GM13976 (cell line): ENCODE results near the gene C3orf80.
"Not testable (repeated sequence)": the region's sequence is repeated elsewhere in the genome, so short reads cannot be mapped to it uniquely, and the experiment has no call there.

Experiments
- DNase-seq: peaks from one replicate; pipeline ENCODE4 v3.0.0; 2012; ENCODE audit warnings: low spot score
- in situ Hi-C: fragments of 300-500 bp; cut with MboI; formaldehyde crosslinking; loops from one replicate; pipeline ENCODE4 v1.12.0; 2022; ENCODE audit warnings: low sequenced_read_pairs, mixed read lengths, inconsistent platforms; ENCODE audit not compliant: unreplicated experiment
- TF ChIP-seq, protein P1 (sequence below): IDR thresholded peaks from 2 replicates; pipeline ENCODE4 v1.5.1; 2012; ENCODE audit warnings: borderline replicate concordance, mild to moderate bottlenecking; ENCODE audit not compliant: insufficient read depth; ENCODE audit errors: extremely low read depth, missing control alignments, control extremely low read depth

C3orf80 gene

DNA sequence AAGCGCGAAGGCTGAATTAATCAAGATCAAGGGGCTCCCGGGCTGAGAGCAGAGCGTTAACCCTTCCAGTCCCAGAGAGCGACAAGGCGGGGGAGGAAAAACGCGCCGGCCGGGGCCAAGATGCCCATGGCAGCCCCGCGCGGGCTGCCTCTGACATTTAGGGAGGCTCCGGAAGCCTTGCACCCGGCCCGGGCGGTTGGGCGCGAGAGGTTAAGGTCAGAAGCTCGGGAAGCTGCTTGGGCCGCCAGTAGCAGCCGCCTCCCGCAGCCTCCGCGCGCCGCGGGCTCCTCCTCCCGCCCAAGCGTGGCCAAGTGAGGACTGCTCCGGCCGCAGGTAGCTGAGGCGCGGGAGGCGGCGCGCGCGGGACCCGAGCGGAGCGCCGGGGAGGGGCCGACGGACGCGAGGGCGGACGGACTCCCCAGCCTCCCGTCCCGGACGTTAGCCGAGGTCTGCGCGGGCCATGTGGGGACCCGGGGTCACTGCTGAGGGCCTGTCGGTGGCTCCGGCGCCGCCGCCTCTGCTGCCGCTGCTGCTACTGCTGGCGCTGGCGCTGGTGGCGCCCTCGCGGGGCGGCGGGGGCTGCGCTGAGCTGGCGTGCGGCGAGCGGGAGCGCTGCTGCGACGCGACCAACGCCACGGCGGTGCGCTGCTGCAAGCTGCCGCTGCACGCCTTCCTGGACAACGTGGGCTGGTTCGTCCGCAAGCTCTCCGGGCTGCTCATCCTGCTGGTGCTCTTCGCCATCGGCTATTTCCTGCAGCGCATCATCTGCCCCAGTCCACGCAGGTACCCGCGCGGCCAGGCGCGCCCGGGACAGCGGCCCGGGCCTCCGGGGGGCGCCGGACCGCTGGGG is at the start of gene C3orf80:
Gene C3orf80 (plus strand): TSS at position 247 of the 850 bp plus-strand sequence. CDS start 214 bp downstream, at position 461.
- DNase-seq: peak; percentile 76
- in situ Hi-C loops: no loop called here
- TF ChIP-seq, protein P1, sequence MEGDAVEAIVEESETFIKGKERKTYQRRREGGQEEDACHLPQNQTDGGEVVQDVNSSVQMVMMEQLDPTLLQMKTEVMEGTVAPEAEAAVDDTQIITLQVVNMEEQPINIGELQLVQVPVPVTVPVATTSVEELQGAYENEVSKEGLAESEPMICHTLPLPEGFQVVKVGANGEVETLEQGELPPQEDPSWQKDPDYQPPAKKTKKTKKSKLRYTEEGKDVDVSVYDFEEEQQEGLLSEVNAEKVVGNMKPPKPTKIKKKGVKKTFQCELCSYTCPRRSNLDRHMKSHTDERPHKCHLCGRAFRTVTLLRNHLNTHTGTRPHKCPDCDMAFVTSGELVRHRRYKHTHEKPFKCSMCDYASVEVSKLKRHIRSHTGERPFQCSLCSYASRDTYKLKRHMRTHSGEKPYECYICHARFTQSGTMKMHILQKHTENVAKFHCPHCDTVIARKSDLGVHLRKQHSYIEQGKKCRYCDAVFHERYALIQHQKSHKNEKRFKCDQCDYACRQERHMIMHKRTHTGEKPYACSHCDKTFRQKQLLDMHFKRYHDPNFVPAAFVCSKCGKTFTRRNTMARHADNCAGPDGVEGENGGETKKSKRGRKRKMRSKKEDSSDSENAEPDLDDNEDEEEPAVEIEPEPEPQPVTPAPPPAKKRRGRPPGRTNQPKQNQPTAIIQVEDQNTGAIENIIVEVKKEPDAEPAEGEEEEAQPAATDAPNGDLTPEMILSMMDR: peak; percentile 52

DNA sequence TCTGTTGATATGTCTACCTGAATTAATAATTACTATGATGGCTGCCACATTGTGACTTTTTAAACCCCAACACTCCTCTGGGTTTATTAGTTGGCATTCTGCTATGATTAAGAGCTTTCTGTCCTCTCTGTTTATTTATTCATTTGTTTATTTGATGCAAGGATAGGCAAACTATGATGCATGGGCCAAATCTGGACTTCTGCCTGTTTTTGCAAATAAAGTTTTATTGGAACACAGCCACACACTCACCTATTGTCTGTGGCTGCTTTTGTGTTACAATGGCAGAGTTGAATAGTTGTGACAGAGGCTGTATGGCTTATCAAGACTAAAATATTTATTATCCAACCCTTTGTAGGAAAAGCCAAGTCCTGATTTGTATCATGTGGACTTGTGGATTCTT is 48.3 kb upstream of the C3orf80 start:
- in situ Hi-C loops: no loop called here
- DNase-seq: no peak
- TF ChIP-seq, protein P1: no peak

DNA sequence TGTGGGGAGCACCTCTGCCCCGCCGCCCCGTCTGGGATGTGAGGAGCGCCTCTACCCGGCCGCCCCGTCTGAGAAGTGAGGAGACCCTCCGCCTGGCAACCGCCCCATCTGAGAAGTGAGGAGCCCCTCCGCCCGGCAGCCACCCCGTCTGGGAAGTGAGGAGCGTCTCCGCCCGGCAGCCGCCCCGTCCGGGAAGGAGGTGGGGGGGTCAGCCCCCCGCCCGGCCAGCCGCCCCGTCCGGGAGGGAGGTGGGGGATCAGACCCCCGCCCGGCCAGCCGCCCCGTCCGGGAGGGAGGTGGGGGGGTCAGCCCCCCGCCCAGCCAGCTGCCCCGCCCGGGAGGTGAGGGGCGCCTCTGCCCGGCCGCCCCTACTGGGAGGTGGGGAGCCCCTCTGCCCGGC is 46.6 kb upstream of the C3orf80 start:
- DNase-seq, in situ Hi-C loops: not testable (repeated sequence)

DNA sequence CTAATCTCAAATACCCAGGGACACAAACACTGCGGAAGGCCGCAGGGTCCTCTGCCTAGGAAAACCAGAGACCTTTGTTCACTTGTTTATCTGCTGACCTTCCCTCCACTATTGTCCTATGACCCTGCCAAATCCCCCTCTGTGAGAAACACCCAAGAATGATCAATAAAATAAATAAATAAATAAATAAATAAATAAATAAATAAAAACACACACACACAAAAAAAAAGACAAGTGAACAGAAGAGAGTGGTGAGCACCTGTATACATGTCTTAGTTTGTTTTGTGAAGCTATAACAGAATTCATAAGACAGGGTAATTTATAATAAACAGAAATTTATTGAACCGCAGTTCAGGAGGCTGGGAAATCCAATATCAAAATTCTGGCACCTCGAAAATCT is 45.8 kb upstream of the C3orf80 start:
- in situ Hi-C loops: not testable (repeated sequence)

DNA sequence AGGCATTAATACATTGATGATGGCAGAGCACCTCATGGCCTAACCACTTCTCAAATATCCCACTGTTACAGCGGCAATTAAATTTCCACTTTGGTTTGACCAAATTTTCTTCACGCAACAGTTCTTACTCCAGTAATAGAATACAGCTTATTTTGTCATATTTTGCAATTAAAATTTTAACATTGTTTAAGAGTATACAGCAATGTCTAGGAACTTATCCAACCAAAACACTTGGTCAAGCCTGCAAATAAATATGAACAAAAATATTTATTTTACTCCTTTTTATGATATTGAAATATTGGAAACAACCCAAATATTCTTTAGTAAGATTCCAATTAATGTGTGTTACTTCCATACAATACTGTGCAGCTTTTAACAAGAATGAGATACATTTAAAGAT is 45.3 kb upstream of the C3orf80 start:
- in situ Hi-C loops: no loop called here
- TF ChIP-seq, protein P1: no peak
- no peak for DNase-seq

More for the DNA sequence above, 45.8 kb upstream of the C3orf80 start:
- DNase-seq: not testable (repeated sequence)

DNA sequence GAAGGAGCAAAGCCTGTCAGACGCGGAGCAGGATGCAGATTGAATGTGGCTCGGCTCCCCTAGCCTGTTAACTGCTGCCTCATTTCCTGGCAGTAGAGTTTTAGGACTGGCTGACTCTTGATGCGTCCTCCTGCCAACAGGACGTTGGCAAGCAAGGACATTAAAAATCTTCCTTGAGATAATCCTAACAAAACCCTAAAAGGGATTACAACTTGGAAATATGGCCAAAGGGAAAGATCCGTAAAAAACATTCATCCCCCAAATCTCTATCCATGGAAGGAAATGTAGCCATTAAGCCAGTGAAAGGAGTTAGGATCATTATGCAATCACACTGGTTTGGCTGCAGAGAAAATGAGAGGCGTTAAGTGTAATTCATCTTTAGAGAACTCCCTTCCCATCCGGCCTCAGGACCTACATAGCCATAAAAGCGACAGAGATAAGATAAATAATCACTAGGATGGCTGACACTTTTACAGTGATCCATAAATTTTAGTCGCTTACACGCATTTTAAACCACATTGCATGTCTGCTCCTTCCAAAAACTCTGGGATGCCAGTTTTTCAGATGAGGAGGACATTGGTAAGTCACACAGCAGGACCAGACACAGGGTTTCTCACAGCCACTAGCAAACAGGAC is 44.5 kb upstream of the C3orf80 start:
- in situ Hi-C loops: no loop called here
- DNase-seq: no peak

DNA sequence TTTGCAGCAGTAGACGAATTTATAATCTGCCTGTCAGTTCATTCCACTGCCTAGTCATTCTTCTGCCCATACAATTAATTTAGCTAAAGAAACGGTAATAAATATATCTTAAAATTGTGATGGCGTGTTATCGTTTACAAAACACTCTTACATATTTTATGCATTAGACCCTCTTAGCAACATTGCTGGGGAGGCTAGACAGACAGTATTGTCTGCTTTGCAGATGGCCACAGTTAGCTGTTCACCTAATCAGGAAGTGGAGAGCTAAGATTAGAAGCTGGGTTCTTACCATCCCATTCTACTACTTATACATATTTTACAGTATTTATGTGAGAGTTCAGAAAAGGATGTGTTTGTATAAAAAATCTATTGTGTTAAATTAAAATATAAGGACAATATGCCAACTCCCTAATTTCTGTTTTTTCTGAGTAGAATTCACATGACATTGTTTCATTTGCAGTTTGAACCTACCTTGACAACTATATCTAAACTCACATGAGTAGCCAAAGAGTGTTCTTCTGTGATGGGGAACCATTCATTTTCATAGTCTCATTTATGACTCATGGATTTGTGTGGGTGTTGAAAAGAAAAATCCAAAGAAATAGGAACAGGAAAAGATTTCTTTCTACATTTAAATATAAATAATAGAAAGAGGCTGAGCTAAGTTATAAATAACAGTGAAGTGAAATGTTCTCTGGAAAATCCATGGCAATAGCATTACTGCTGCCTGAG is 41.7 kb upstream of the C3orf80 start:
- in situ Hi-C loops: no loop called here
- TF ChIP-seq, protein P1: no peak
- no peak for DNase-seq

More for the DNA sequence above, 44.5 kb upstream of the C3orf80 start:
- TF ChIP-seq, protein P1: no peak
